H1 (cell line): ENCODE measurements around the gene WFDC8. TPM values are rescaled to one million over a fixed set of nuclear protein-coding genes. Genes with fewer than 3 reads are reported as not detected.

Source experiments
- CTCF ChIA-PET: fragments of 300-600 bp; sonication (Branson Sonifier 250); formaldehyde crosslinking; loops from one replicate; lab custom pipeline; 2021; ENCODE audit not compliant: partially characterized antibody; lab: Charles Lee
- POLR2A ChIA-PET: fragments of 300-600 bp; sonication (Branson Sonifier 250); formaldehyde crosslinking; loops from one replicate; lab custom pipeline; 2021; ENCODE audit warnings: inconsistent platforms; ENCODE audit not compliant: partially characterized antibody; lab: Charles Lee
- DNase-seq, 2 experiments: peaks; one replicate each; pipeline versions ENCODE4 v3.0.0 to v3.0.0-alpha.2; 2010 to 2022; ENCODE audit warnings: low spot score in 2 of 2, low read depth in 1 of 2, mixed read lengths in 1 of 2
- FAIRE-seq: peaks from 2 replicates; lab custom pipeline; 2011; peaks lifted over from hg19 to GRCh38; lab: Jason Lieb, UNC
- H2AFZ ChIP-seq: 2 replicates; pipeline ENCODE4 v1.8.1; 2012; ENCODE audit warnings: low read length, inconsistent platforms
- H2AK5ac ChIP-seq: 2 replicates; pipeline ENCODE4 v1.6.1; 2013; ENCODE audit warnings: low read depth, low read length
- H2BK120ac ChIP-seq: replicated peaks from 2 replicates; pipeline ENCODE3; 2013; ENCODE audit warnings: low read depth, low read length, inconsistent platforms
- H2BK12ac ChIP-seq: 2 replicates; pipeline ENCODE4 v1.6.1; 2013; ENCODE audit warnings: low read depth, low read length
- H2BK15ac ChIP-seq: 2 replicates; pipeline ENCODE4 v1.6.1; 2013; ENCODE audit warnings: low read length
- H2BK20ac ChIP-seq: 2 replicates; pipeline ENCODE4 v1.6.1; 2013; ENCODE audit warnings: low read length
- H2BK5ac ChIP-seq: 2 replicates; pipeline ENCODE4 v1.6.1; 2013; ENCODE audit warnings: low read depth, low read length
- H3K14ac ChIP-seq: 2 replicates; pipeline ENCODE4 v1.6.1; 2013; ENCODE audit warnings: inconsistent platforms; ENCODE audit not compliant: insufficient read length
- H3K18ac ChIP-seq: 2 replicates; pipeline ENCODE4 v1.6.1; 2013; ENCODE audit warnings: low read length; ENCODE audit errors: extremely low read depth
- H3K23ac ChIP-seq: 2 replicates; pipeline ENCODE4 v1.6.1; 2013; ENCODE audit warnings: inconsistent platforms; ENCODE audit not compliant: insufficient read length
- H3K23me2 ChIP-seq: 2 replicates; pipeline ENCODE4 v1.6.1; 2013; ENCODE audit warnings: low read depth, low read length
- H3K27ac ChIP-seq: 2 replicates; pipeline ENCODE4 v1.6.1; 2011; ENCODE audit warnings: low read depth, low read length, inconsistent platforms
- H3K27me3 ChIP-seq, 4 experiments: replicated peaks in 1 of 4; 1 replicate in 1 of 4; 2 replicates in 3 of 4; pipeline versions ENCODE4 v1.6.1 to v1.8.1; 2011 to 2013; ENCODE audit warnings: low read length in 3 of 4, mild to moderate bottlenecking in 3 of 4, inconsistent platforms in 2 of 4, mixed read lengths in 2 of 4, moderate library complexity in 1 of 4; ENCODE audit not compliant: control insufficient read depth in 3 of 4, insufficient read depth in 3 of 4; ENCODE audit errors: extremely low read depth in 1 of 4
- H3K36me3 ChIP-seq, 4 experiments: 2 replicates each; pipeline versions ENCODE4 v1.6.1 to v1.8.1; 2011 to 2013; ENCODE audit warnings: mild to moderate bottlenecking in 4 of 4, low read length in 3 of 4, moderate library complexity in 2 of 4, control low read depth in 1 of 4, inconsistent platforms in 1 of 4; ENCODE audit not compliant: insufficient read depth in 4 of 4, control insufficient read depth in 2 of 4
- H3K4ac ChIP-seq: replicated peaks from 2 replicates; pipeline ENCODE3; 2013; ENCODE audit warnings: low read length, low read depth, mixed read lengths, inconsistent platforms; ENCODE audit not compliant: insufficient read length
- H3K4me1 ChIP-seq, 4 experiments: replicated peaks in 1 of 4; 1 replicate in 1 of 4; 2 replicates in 3 of 4; pipeline versions ENCODE4 v1.6.1 to v1.8.1; 2011 to 2013; ENCODE audit warnings: low read length in 3 of 4, inconsistent platforms in 2 of 4, mixed read lengths in 1 of 4; ENCODE audit not compliant: insufficient read depth in 4 of 4, control insufficient read depth in 3 of 4
- H3K4me2 ChIP-seq, 2 experiments: 2 replicates each; pipeline versions ENCODE4 v1.6.1 to v1.8.1; 2011 to 2013; ENCODE audit warnings: low read depth in 2 of 2, low read length in 2 of 2, control low read depth in 1 of 2, inconsistent platforms in 1 of 2, mild to moderate bottlenecking in 1 of 2; ENCODE audit not compliant: insufficient read depth in 1 of 2
- H3K4me3 ChIP-seq, 4 experiments: fragments of 200-600, 300-600 bp in 1 of 4; sonication (generic), shearing (Covaris generic), sonication (Bioruptor Twin) in 1 of 4; 2 replicates each; pipeline versions ENCODE4 v1.5.1 to v1.8.1; 2011 to 2016; ENCODE audit warnings: low read length in 4 of 4, low read depth in 3 of 4, control low read depth in 2 of 4, inconsistent platforms in 2 of 4, mild to moderate bottlenecking in 2 of 4, mixed read lengths in 1 of 4, moderate library complexity in 1 of 4; ENCODE audit not compliant: insufficient read depth in 2 of 4; ENCODE audit errors: extremely low read depth in 1 of 4
- H3K56ac ChIP-seq: replicated peaks from 2 replicates; pipeline ENCODE3; 2013; ENCODE audit warnings: low read depth, mild to moderate bottlenecking, mixed read lengths, low read length, inconsistent platforms; ENCODE audit not compliant: insufficient read length
- H3K79me1 ChIP-seq: 2 replicates; pipeline ENCODE4 v1.6.1; 2013; ENCODE audit warnings: low read depth, low read length, control low read depth
- H3K79me2 ChIP-seq, 2 experiments: 2 replicates each; pipeline versions ENCODE4 v1.6.1 to v1.8.1; 2012 to 2013; ENCODE audit warnings: low read length in 2 of 2, mild to moderate bottlenecking in 2 of 2, inconsistent platforms in 1 of 2; ENCODE audit not compliant: insufficient read depth in 2 of 2, control insufficient read depth in 1 of 2
- H3K9ac ChIP-seq, 4 experiments: replicated peaks in 1 of 4; 1 replicate in 1 of 4; 2 replicates in 3 of 4; pipeline versions ENCODE4 v1.6.1 to v1.8.1; 2011 to 2013; ENCODE audit warnings: low read depth in 3 of 4, low read length in 3 of 4, control low read depth in 2 of 4, mild to moderate bottlenecking in 2 of 4, moderate library complexity in 2 of 4, inconsistent platforms in 1 of 4; ENCODE audit errors: extremely low read depth in 1 of 4
- H3K9me3 ChIP-seq, 2 experiments: 2 replicates each; pipeline versions ENCODE4 v1.6.1 to v1.8.1; 2012 to 2013; ENCODE audit warnings: mild to moderate bottlenecking in 2 of 2, moderate library complexity in 2 of 2, control low read depth in 1 of 2, inconsistent platforms in 1 of 2, low read depth in 1 of 2, low read length in 1 of 2, mixed read lengths in 1 of 2; ENCODE audit not compliant: insufficient read depth in 2 of 2
- H4K20me1 ChIP-seq, 2 experiments: replicated peaks in 1 of 2; 2 replicates each; pipeline versions ENCODE3 to v1.8.1; 2011 to 2013; ENCODE audit warnings: inconsistent platforms in 2 of 2, low read length in 2 of 2, mild to moderate bottlenecking in 1 of 2; ENCODE audit not compliant: insufficient read depth in 2 of 2, control insufficient read depth in 1 of 2
- H4K5ac ChIP-seq: 2 replicates; pipeline ENCODE4 v1.6.1; 2013; ENCODE audit warnings: low read length, low read depth, mixed read lengths, inconsistent platforms; ENCODE audit not compliant: insufficient read length
- H4K8ac ChIP-seq: 2 replicates; pipeline ENCODE4 v1.8.0; 2013; ENCODE audit warnings: mild to moderate bottlenecking, moderate library complexity, low read length, inconsistent platforms; ENCODE audit not compliant: insufficient read depth; ENCODE audit errors: extremely low read depth
- H4K91ac ChIP-seq: replicated peaks from 2 replicates; pipeline ENCODE3; 2013; ENCODE audit warnings: low read length, mixed read lengths, inconsistent platforms; ENCODE audit not compliant: insufficient read length
- CEBPB ChIP-seq: IDR thresholded peaks from 2 replicates; pipeline ENCODE4 v1.6.1; 2012; ENCODE audit warnings: low read depth, low read length
- GABPA ChIP-seq: IDR thresholded peaks from 2 replicates; pipeline ENCODE4 v1.6.1; 2011; ENCODE audit warnings: mild to moderate bottlenecking, low read length, moderate library complexity, borderline replicate concordance; ENCODE audit not compliant: insufficient read depth
- RNF2 ChIP-seq: fragments of 200-900, 300-1000 bp; sonication (generic); IDR thresholded peaks from 2 replicates; pipeline ENCODE4 v1.7.1; 2016; ENCODE audit warnings: borderline replicate concordance, low read depth, mild to moderate bottlenecking, antibody characterized with exemption, low read length; ENCODE audit not compliant: poor library complexity, severe bottlenecking; ENCODE audit errors: missing control alignments
- TCF12 ChIP-seq: IDR thresholded peaks from 2 replicates; pipeline ENCODE4 v1.6.1; 2011; ENCODE audit warnings: low read depth, mild to moderate bottlenecking, low read length
- ZNF274 ChIP-seq: IDR thresholded peaks from 2 replicates; pipeline ENCODE4 v1.7.0; 2012; ENCODE audit warnings: low read length, borderline replicate concordance; ENCODE audit errors: extremely low read depth
- WGBS, 2 experiments: shearing (Covaris generic) in 1 of 2; methylation state at CpG; one replicate each; pipeline versions ENCODE4 v1.1.6 to v1.1.7; 2013 to 2015; ENCODE audit warnings: low lambda C conversion rate in 2 of 2, mixed read lengths in 2 of 2, inconsistent platforms in 1 of 2, low coverage in 1 of 2, missing lambda C conversion rate in 1 of 2; ENCODE audit not compliant: insufficient replicate concordance in 2 of 2, insufficient coverage in 1 of 2, insufficient read length in 1 of 2; ENCODE audit errors: extremely low coverage in 1 of 2, missing lambda C conversion rate in 1 of 2; 5-methylcytosine and 5-hydroxymethylcytosine counted together
- polyA plus RNA-seq, 7 experiments: library from polyadenylated mRNA; depleted of rRNA in 3 of 7; stranded (reverse) in 5 of 7; unstranded in 2 of 7; fragments of >200 nt in 5 of 7; fragments of 200-250 nt in 2 of 7; gene quantifications; 1 replicate in 5 of 7; 2 replicates in 1 of 7; 4 replicates in 1 of 7; pipeline versions ENCODE4 v1.2.1 to v1.2.3, GENCODE V29; 2011 to 2013; ENCODE audit warnings: missing spikeins in 2 of 7, mixed read lengths in 2 of 7
- total RNA-seq: library from RNA; stranded (reverse); fragmentation: NEBNext Ultra II Directional; extraction: Animal tissue kit (Norgen Biotek cat#: 25700); gene quantifications from 2 replicates; pipeline ENCODE4 v1.2.1, GENCODE V29; 2021

Gene WFDC8
- total and polyA plus RNA-seq, 2 of the 8 experiments (the other 6 are each of a cell fraction or from before 2014, with no cell fraction given) = not detected

DNA sequence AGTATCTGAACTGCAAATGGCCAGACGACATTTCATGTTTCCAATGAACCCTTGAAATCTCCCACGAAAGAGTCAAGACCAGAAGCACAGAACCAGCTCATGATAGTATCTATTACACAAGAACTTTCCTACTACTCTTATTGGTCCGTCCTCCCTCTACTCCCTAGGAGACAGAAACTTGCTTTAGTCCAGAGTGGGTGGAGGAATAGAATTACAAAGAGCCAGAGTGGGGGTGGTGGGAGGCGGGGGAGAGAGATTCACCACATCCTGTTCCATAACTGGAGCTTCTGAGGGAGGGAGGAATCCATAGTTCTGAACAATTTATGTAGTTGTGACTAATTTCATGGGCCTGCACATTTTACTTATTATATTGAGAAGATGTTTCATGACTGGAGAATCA lies 32.0 kb upstream of the WFDC8 start:
- Histone ChIP-seq H3K56ac (no peak overlapping the region), H2BK15ac (no peak overlapping the region), H3K23ac (no peak overlapping the region), H2BK5ac (no peak overlapping the region), H2AFZ (no peak overlapping the region), H3K79me1 (no peaks in the 10 kb centered on the region), H4K8ac (no peak overlapping the region), H2BK12ac (no peak overlapping the region), H3K36me3 (no peaks in the 10 kb centered on the region), H3K14ac (no peak overlapping the region), H3K27ac (no peak overlapping the region), H3K4me1 (peaks cover 0 to 3% (median 0%) of the 10 kb centered on the region in 4 experiments; a peak in 2 of 7 replicates), H3K23me2 (no peaks in the 10 kb centered on the region), H3K9ac (no peak overlapping the region), H4K5ac (no peak overlapping the region), H3K18ac (no peak overlapping the region), H2AK5ac (no peak overlapping the region), H3K4me2 (no peak overlapping the region), H4K91ac (no peak overlapping the region), H3K79me2 (no peaks in the 10 kb centered on the region), H3K9me3 (peaks cover 4 to 6% of the 10 kb centered on the region in 2 experiments; a peak in 1 of 4 replicates), H3K27me3 (no peaks in the 10 kb centered on the region), H4K20me1 (no peaks in the 10 kb centered on the region), H2BK20ac (no peak overlapping the region), H2BK120ac (no peak overlapping the region), H3K4me3 (no peak overlapping the region), H3K4ac (no peak overlapping the region)
- POLR2A ChIA-PET = no interaction called here
- CTCF ChIA-PET = interaction anchor here (1.1 to 3.2 kb wide), 2 partner anchors 14 to 18 kb away, joined by 3 to 20 read pairs; partner anchors contain the start of gene WFDC10A
- TF ChIP-seq RNF2 (no peak), ZNF274 (no peak), TCF12 (no peak), GABPA (no peak), CEBPB (no peak)
- FAIRE-seq = no peak
- no peak for DNase-seq
- 78% methylated on average over 4 of the region's 4 CpGs; no CpG with 5 or more reads in 1 of the 2 experiments for WGBS, 2 experiments
